ENCODE measurements around the gene CTRB1.

The CTRB1 gene

DNA sequence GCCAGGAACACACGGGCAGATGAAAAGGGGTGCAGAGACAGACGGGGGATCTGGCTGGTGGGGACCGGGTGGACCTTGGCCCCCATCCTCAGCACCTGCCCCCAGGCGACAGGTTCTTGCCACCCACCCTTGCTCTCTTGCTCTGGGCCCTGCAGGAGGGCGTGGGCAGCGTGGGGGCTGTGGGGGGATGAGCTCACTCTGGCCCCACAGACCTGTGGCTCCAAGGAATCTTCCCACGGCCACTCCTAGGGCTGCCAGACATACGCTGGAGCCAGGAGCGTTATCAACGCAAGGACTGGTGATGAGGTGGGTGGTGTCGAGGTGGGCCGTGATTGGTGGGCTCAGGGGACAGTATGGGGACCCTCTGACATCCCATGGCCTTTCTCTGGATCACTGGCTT, 6.3 kb downstream of the CTRB1 start:
- no peak for DNase-seq (ENCODE audit: low read depth in 2 of 3, low spot score in 2 of 3)

DNA sequence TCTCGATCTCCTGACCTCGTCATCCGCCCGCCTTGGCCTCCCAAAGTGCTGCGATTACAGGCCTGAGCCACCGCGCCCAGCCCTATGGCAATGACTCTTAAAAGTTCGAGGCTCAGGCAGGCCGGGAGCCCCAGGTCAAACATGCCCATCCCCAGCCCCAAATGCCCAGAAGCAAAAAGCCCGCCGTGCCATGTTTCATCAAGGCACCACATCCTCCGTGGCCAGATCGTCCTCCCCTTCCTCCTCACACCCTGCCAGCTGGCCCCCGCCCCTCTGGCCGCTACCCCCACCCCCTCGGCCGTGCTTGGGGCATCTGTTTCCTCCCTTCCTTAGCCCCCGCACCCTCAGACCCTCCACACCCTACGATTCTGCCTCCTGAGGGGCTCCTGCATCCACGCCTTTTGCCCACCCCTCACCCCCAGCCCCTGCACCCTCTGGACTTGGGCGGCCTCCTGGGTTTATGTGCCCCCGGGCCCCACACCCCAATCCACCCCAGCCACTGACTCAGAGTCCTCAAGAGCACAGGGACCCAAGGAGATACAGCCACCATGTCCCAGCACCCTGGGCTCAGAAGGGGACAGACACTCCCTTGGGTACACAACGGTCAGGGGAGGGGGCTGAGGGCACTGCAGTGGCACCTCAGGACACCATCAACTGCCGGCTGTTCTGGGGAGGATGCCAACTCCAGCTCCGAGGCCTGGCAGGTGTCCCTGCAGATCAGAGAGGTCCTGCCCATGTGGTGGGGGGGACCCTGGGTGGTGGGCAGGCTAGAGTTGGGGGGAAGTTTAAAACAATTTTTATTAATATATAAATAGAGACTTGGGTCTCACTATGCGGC, 7.1 kb downstream of the CTRB1 start:
- no peak for DNase-seq (ENCODE audit: low read depth in 2 of 3, low spot score in 2 of 3)

DNA sequence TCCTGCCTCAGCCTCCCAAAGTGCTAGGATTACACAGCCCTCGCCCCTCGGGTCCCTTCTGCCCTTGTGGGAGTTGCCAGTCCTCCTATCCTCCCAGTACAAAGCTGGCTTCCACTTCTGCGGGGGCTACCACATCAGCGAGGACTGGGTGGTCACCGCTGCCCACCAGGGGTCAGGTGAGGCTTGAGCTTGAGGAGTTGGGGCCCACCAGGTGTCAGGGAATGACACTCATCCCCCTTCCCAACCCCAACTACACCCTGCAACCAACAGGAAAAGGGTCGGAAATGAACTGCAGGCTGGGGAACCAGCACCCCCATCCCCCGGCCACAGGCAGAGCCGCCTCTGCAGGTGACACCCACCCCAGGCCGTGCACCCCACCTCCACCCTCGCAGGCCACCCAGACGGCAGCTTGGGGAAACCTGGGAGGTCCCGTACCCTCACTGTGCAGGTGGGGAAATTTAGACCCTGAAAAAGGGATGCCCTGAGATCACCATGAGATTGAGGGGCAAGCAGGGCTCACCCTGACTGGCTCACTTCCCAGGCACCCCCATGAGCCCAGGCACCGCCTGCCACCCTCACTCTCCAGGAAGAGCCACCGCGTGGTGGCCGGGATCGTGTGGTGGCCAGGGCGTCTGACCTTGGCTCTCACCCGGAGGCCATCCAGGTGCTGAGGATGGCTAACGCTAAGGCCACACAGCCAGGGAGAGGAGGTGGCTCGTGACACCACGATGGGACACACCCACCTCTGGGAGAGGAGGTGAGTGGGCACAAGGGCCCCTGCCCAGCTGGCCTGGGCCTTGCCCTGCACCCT, 8.0 kb downstream of the CTRB1 start:
- DNase-seq (ENCODE audit: low read depth in 2 of 3, low spot score in 2 of 3): no peak

DNA sequence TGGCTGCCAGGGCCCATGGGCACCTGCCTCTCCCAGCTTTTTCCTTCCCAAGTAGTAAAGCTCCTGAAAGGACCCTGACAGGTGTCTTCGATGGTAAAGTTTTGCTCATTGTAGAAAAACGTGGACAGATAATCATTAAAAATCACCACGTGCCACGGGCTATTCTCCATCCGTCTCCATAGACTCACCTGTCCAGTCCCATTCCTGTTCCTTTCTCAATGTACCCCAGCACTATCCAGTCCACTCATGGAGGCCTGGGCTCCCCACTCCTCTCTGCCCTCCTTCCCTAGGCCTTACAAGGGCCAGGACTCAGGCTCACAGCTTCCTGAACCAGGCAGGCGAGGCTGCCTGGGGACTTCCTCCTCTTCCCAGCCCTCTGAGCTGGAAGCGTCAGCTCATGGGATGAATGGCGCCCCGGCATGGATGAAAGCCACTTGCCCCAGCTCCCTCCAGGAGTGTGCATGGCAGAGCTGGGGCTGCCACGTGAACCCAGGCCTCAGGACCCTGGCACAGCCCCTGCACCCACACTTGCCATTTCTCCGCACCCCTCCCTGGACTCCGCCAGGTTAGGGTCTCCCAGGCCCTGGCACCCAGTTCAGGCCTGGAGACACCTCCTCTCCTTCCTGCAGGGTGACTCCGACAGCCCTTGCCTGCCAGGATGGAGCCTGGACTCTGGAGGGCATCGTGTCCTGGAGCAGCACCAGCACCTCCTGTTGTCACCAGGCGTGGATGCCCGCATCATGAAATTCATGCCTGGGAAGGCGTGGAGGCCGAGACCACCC, 8.8 kb downstream of the CTRB1 start:
- DNase-seq (ENCODE audit: low read depth in 2 of 3, low spot score in 2 of 3): no peak

DNA sequence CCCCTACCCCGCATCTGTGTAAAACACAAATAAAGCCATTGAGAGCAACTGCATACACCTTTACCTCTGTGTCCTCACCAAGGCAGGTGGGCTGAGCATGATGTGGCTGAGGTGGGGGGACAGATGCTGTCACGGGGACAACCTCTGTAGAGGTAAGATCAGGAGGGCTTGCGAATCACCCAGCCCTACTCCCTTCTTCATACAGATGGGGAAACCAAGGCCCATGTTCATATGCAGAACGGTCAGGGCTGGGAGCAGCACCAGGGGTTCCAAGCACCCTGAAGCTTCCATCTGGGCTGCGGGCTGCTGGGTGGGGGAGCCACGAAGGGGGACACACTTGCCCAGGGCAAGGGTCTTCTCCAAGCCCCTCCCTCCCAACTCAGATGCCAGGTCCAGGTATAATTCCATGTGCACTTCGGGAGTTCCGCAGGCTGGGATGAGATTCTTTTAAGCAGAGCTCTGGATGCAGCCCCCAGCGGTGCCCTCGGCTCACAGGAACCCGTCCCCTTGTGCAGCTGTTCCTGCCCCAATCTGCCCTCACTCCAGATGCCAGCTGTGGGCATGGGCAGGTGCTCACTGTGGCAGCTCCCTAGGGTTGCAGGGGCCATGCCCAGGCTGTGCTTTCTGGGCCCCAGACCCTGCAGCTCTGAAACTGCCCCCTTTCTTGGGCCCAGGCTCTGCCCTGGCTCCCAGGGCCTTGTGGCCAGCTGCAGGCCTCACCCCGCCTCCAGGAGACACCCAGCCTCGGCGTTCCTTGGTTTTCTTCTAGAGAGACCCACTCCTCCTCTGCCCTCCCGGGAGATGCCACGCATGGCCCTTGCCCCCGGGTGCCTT, 9.6 kb downstream of the CTRB1 start:
- no peak for DNase-seq (ENCODE audit: low read depth in 2 of 3, low spot score in 2 of 3)

DNA sequence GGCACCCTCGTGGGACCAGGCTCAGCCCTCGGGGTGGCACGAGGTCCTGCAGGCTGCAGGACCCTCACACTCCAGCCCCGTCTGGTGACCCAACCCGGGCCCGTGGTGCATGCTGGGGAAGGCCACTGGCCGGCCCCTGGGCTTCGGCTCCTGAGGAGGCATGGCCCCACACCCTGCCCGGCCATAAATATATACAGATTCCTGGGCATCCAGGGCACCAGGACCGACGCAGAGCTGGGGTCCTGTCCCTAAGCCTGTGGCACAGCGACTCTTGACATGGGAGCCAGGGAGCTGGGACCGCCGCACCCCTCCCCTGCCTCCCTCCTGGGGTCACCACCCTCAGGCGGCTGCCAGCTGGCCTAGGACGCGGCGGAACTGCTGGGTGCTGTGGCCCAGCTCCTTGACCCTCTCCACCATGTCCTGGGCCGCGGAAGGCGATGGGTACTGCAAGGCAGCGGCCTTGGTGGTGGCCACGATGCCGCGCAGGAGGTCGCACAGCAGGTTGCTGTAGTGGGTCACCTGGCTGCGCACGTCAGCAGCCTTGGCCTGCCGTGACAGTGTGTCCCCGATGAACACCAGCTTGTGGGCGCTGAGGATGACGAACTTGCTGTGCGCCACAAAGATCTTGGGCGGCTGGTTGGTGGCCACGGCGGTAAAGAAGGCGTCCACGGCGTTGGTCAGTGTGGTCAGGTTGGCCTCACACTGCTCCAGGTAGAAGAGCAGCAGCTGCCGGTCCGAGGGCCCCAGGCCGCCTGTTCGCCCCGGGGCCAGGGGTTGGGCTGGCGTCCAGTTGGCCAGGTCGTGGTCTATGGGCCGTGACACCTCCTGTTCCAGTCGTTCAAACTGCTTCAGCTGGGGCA, 10.6 kb downstream of the CTRB1 start:
- no peak for DNase-seq (ENCODE audit: low read depth in 2 of 3, low spot score in 2 of 3)

DNA sequence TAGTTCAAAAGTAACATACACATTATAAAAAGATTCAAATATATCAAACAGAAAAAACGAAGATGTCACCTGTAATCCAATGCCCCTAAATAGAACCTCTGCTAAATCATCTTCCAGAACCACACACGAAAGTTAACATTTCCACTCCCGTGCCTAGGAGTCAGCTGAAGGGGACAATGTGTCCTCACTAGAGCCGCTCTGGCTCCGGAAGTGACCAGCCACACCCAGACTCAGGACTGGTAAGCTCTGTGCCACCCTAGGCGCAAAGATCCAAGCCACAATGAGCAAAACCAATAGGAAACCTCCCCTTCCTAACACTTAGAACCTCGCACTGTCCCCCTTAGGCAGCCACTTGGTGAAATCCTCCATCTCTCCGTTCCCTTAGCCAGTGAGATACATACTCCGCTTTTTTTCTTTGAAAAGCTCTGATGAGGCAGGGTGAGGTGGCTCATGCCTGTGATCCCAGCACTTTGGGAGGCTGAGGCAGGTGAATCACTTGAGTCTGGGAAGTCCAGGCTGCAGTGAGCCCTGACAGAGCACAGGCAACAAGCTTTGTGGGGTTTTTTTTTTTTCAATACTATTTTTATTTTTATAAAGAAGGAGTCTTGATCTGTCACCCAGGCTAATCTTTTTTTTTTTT, 11.8 kb downstream of the CTRB1 start:
- DNase-seq (ENCODE audit: low read depth in 2 of 3, low spot score in 2 of 3): no peak

DNA sequence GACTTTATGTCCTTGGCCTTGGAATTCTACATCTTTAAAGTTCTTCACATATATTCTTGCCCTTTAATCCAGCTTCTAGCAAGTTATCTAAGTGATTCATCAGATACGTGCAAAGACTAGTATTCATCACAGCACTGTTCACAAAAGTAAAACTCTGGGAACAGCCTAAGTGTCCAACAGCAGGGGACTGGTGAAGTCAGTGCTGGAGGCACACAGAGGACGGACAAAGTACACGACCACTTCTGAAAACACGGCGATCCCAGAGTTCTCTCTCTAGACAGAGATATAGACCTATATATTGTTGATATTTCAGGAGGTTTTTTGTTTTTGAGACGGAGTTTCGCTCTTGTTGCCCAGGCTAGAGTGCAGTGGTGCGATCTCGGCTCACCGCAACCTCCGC, 12.8 kb downstream of the CTRB1 start:
- no peak for DNase-seq (ENCODE audit: low read depth in 2 of 3, low spot score in 2 of 3)

DNA sequence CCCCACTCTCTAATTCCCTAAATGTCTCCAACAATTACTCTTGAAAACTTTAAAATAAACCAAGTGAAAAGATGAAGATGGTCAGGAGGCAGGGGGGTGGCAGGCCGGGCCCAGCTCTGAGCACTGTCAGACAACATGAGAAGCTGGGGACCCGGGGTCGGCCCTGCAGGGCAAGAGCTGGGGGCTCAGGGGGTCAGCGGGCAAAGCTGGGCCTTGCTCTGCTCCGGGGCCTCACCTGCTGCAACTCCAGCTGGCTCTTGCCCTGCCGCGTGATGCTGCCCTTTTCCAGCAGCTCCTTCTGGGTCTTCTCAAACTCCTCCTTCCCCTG, 14.8 kb downstream of the CTRB1 start:
- DNase-seq (ENCODE audit: low read depth in 2 of 3, low spot score in 2 of 3): no peak

DNA sequence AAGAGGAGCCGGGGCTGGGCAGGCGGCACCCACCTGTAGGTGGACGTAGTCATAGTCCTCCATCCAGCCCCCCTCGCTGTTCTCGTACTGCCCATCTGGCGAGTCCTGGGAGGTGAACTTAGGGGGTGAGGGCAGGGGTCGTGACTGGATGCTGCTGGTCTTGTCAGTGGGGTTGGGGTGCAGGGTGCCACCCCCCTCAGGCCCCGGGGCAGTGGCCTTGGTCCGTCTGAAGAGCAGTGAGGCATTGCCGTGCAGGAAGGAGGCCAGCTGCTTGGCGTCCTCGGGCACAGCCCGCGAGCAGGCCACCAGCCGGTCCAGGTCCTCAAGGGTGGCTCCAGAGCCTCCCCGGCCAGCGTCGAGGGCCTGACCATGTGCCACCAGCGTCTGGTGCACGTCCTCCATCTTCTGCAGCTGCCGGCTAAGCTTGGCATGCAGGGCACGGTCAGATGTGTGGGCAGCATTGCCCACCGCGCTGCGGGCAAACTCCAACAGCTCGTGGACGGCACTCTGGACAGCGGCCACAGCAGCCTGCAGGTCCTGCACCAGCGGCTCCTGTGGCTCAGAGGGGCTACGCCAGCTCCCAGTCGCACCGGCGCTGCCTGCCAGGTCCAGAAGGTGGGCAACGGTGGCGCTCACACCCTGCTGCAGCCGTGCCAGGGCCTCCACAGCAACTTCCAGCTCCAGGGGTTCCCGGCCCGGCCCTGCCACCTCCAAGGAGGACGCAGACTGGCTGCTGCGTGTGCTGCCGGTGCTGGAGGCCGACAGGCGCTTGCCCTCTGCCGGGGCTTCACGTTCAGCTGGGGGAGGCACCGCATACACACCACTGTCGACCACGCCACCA, 16.3 kb downstream of the CTRB1 start:
- no peak for DNase-seq (ENCODE audit: low read depth in 2 of 3, low spot score in 2 of 3)

DNA sequence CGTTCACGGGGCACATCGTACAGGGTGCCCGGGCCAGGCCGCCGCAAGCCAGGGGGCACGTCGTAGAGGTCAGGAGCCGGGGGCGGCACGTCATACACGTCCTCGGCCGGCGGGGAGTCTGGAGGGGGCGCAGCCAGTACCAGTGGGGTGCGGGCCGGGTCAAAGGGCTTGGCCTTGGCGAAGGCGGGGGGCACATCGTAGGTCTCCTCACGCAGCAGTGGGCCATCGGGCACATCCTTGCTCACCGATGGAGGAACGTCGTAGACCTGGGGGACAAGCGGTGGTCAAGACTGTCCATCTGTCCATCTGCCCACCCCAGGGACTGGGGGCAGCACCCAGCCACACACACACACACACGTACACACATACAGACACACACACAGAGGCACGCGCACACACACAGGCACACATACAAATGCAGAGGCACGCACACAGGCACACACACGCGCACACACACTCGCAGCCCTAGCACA, 17.0 kb downstream of the CTRB1 start:
- no peak for DNase-seq (ENCODE audit: low read depth in 2 of 3, low spot score in 2 of 3)

DNA sequence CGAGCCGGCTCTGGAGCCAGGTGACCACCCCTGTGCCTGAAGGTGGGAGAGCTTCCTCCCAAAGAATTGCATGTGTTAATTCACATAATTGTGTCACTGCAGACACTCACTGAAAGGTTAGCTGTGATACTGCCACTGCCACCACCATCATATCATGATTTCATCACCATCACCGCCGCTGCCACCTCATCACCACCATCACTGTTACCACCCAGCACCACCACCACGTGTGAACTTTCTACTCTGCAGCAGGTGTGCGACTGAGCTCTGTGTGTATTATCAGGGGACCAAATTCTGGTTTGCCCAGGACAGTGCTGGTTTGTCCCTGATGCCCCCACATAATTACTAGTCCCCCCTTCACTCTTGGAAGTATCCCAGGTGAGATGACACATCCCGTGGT, 17.4 kb downstream of the CTRB1 start:
- DNase-seq (ENCODE audit: low read depth in 2 of 3, low spot score in 2 of 3): no peak

DNA sequence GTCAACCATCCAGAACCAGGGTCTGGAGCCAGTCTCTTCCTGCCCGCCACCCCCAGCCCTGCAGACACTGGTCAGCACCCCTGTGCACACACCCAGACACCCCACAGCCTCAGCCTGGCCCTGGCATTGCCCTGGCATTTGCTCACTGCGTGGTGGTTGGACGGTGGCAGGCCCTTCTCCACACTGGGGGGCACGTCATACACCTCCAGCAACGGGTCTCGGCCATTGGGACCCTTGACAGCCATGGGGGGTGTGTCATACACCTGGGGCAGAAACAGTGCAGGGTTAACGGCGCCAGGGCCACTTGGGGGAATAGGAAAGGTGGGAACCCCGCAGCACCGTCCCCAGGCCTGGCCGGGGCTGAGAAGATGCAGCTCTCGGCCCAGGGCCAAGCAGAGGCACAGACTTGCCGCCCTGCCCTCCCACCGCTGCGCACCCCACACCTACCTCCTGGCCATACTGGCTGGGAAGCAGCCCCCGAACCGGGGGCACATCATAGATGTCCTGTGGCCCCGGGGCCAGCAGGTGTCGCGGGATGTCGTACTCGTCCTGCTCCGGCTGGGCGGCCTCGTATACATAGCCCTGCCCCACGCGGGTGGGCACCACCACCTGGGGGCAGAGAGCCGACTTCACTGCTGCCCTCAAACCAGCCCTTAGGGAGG, 18.1 kb downstream of the CTRB1 start:
- DNase-seq (ENCODE audit: low read depth in 2 of 3, low spot score in 2 of 3): no peak

DNA sequence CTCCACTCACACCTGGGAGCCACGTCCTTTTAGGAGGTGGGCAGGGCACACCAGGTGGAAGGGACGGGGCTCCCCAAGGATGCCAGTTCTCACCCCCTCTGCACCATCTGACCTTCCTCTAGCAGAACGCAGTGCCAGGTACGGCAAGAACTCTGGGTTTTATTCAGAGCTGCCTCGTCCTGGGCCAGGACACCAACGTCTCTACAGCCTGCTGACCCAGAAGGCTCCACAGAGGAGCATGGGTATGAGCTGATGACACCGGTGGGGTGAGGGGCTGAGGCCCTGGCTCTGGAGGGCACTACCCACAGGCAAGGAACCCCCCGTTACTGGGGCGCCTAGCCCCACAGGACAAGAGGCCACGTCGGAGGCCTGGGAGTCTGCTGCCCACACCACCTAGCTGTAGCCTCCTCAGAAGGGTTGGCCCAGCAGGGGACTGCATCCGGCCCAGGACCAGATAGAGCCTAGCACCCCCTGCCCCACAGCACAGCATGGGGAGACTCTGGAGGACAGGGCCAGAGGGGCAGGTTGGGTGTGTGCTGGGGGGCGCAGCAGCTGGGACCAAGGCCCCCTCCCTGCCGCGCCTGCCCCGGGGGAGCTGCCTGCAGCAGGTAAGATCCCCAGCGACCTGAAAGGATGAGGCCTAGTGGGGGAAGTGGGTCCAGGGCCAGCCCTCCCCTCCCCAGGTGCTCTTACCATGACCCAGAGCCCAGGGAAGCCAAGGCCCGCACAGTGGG, 18.8 kb downstream of the CTRB1 start:
- DNase-seq (ENCODE audit: low read depth in 2 of 3, low spot score in 2 of 3): no peak

DNA sequence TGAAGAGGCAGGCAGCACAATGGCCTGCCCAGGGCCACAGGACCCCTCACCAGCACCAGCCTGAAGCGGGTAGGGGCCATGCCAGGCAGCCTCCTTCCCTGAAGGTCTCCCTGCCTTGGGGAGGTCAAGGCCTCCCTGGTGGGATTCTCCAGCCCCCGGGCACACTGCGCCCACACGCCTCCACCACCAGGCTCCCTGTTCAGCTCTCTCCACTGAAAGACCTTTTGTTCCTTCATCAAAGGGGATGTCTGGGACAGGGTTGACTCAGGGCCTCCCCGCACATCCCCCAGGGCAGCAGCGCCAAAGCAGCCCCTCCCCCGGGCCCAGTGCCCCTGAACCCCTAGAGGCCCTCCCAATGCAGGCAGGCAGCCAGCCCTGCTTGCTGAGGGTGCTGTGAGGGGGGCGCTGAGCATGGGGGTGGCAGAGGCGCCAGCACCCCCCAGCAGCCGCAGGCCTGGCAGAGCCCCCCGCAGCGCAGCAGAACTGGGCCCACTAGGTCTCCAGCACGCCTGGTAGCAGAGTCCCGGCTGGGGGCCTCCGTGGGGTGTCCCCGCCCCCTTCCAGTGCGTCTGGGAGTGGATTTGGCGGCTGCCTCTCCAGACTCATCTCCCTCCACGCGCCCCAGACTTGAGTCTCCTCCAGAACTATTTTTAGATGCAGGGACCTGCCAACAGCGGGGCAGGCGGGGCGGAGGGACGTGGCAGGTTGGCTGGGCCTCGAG, 19.5 kb downstream of the CTRB1 start:
- DNase-seq (ENCODE audit: low read depth in 2 of 3, low spot score in 2 of 3): no peak

DNA sequence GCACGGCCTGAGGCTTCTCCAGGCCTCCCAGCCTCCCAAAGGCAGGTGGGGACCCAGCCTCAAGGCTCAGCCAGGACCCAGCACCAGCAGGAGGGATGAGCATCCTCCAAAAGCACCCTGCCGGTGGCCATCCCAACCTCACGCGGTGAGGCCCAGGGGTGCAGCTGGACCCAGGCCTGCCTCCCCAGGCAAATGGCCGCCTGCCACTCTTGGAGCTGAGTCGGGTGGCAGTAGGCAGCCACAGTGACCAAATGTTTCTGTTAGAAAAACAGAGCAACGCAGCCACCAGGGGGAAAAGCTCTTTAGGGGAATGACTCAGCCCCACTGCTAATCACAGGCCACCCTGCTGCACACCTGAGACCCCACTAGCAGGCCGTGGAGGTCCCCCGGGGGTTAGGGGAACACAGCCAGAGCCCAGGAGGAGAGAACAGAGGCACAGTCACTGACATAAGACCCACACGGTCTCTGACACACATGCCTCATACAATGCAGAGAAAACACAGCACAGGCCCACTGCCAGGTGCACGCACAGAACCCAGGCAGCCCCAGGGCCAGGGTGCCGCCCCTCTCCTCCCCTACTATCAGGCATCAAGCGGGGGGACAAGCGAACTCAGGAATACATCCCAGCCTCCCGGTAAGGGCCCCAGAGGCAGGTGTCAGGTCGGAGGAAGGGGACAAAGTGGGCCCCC, 20.2 kb downstream of the CTRB1 start:
- DNase-seq (ENCODE audit: low read depth in 2 of 3, low spot score in 2 of 3): no peak
